MM.1S (cell line): ENCODE results near the gene PTPRD.
A peak's percentile ranks its signal among the peaks of the same experiment; 100 is the strongest.

ENCODE experiments used
- DNase-seq: peaks from one replicate; pipeline ENCODE4 v3.0.0-alpha.2; 2015
- H2AFZ ChIP-seq: fragments of 300-600 bp; sonication (generic); 2 replicates; pipeline ENCODE4 v1.6.0; 2016; ENCODE audit warnings: antibody characterized with exemption, low read length
- H3F3A ChIP-seq: fragments of 300-600 bp; sonication (generic); 2 replicates; pipeline ENCODE4 v1.6.1; 2016; ENCODE audit warnings: mild to moderate bottlenecking, antibody characterized with exemption, low read length, moderate library complexity, mixed read lengths; ENCODE audit not compliant: insufficient read depth
- H3K27ac ChIP-seq: fragments of 300-600 bp; sonication (generic); 2 replicates; pipeline ENCODE4 v1.5.1; 2016; ENCODE audit warnings: mild to moderate bottlenecking, low read length
- H3K27me3 ChIP-seq: fragments of 300-600 bp; sonication (generic); replicated peaks from 2 replicates; pipeline ENCODE4 v1.6.0; 2016; ENCODE audit warnings: low read length; ENCODE audit not compliant: insufficient read depth
- H3K36me3 ChIP-seq: fragments of 300-600 bp; sonication (generic); replicated peaks from 2 replicates; pipeline ENCODE4 v1.6.1; 2016; ENCODE audit warnings: mild to moderate bottlenecking, low read length, mixed read lengths; ENCODE audit not compliant: insufficient read depth
- H3K4me1 ChIP-seq: fragments of 300-600 bp; sonication (generic); 2 replicates; pipeline ENCODE4 v1.6.1; 2016; ENCODE audit warnings: low read length, mixed read lengths
- H3K4me2 ChIP-seq: fragments of 300-600 bp; sonication (generic); 2 replicates; pipeline ENCODE4 v1.6.0; 2016; ENCODE audit warnings: low read depth, low read length
- H3K4me3 ChIP-seq: fragments of 300-600 bp; sonication (generic); 2 replicates; pipeline ENCODE4 v1.5.1; 2016; ENCODE audit warnings: low read length, mixed read lengths
- H3K79me2 ChIP-seq: fragments of 300-600 bp; sonication (generic); 2 replicates; pipeline ENCODE4 v1.6.1; 2016; ENCODE audit warnings: mixed run types, low read length, mixed read lengths
- H3K9ac ChIP-seq: fragments of 300-600 bp; sonication (generic); 2 replicates; pipeline ENCODE4 v1.6.1; 2016; ENCODE audit warnings: low read length, mixed read lengths
- H3K9me2 ChIP-seq: fragments of 300-600 bp; sonication (generic); replicated peaks from 2 replicates; pipeline ENCODE4 v1.6.1; 2016; ENCODE audit warnings: mild to moderate bottlenecking, low read length, mixed read lengths; ENCODE audit not compliant: insufficient read depth
- H3K9me3 ChIP-seq: fragments of 300-600 bp; sonication (generic); replicated peaks from 2 replicates; pipeline ENCODE4 v1.6.1; 2016; ENCODE audit warnings: mild to moderate bottlenecking, low read length, mixed read lengths; ENCODE audit not compliant: insufficient read depth
- H4K20me1 ChIP-seq: fragments of 300-600 bp; sonication (generic); 2 replicates; pipeline ENCODE4 v1.6.1; 2016; ENCODE audit warnings: mild to moderate bottlenecking, low read length, moderate library complexity, mixed read lengths; ENCODE audit not compliant: insufficient read depth
- EZH2 ChIP-seq: fragments of 300-600 bp; sonication (generic); optimal IDR thresholded peaks from 2 replicates; pipeline ENCODE3; 2017; ENCODE audit warnings: low read depth, mild to moderate bottlenecking, antibody characterized with exemption, low read length, mixed read lengths
- EZH2phosphoT487 ChIP-seq: fragments of 300-600 bp; sonication (generic); IDR thresholded peaks from 2 replicates; pipeline ENCODE4 v1.6.1; 2018; ENCODE audit warnings: antibody characterized with exemption, low read length
- TF ChIP-seq, protein P1 (sequence below): fragments of 300-600 bp; sonication (generic); IDR thresholded peaks from 2 replicates; pipeline ENCODE4 v1.5.1; 2016; ENCODE audit warnings: antibody characterized with exemption, low read length, mixed read lengths

PTPRD gene

DNA sequence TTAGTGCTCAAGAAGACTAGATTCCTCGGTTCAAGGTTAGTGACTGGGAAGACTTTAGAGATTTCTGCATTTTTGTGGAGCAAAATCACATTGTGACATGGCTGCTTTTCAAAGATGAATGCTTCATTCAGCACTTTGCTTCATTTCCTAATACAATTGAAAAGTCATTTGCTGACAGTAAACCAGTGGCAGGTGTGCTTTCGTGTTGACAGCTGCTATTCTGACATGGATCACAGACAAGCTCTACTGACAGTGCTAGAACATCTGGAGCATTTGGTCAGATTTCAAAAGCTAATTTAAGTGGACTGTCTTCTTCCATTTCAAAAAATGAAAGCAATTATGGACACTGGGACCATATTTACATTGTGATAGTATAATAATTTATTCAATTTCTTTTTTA lies 1060.1 kb downstream of the PTPRD start:
- Histone ChIP-seq H3K4me2 (peak overlapping the region; percentile 7; the same call in 1 of the 2 replicates), H3K9me2 (no peaks in the 10 kb centered on the region), H3K9ac (no peak overlapping the region), H3K79me2 (no peaks in the 10 kb centered on the region), H3K4me1 (peaks cover 20% of the 10 kb centered on the region), H2AFZ (no peak overlapping the region; the same call in 1 of the 2 replicates), H4K20me1 (no peaks in the 10 kb centered on the region), H3K36me3 (no peaks in the 10 kb centered on the region), H3F3A (peaks cover 10% of the 10 kb centered on the region; the same call in 1 of the 2 replicates), H3K9me3 (no peaks in the 10 kb centered on the region), H3K27me3 (no peaks in the 10 kb centered on the region), H3K4me3 (no peak overlapping the region), H3K27ac (peak overlapping the region; percentile 50; the same call in 1 of the 2 replicates)
- peak; percentile 88 for DNase-seq
- no peak for TF ChIP-seq EZH2
- TF ChIP-seq, protein P1, sequence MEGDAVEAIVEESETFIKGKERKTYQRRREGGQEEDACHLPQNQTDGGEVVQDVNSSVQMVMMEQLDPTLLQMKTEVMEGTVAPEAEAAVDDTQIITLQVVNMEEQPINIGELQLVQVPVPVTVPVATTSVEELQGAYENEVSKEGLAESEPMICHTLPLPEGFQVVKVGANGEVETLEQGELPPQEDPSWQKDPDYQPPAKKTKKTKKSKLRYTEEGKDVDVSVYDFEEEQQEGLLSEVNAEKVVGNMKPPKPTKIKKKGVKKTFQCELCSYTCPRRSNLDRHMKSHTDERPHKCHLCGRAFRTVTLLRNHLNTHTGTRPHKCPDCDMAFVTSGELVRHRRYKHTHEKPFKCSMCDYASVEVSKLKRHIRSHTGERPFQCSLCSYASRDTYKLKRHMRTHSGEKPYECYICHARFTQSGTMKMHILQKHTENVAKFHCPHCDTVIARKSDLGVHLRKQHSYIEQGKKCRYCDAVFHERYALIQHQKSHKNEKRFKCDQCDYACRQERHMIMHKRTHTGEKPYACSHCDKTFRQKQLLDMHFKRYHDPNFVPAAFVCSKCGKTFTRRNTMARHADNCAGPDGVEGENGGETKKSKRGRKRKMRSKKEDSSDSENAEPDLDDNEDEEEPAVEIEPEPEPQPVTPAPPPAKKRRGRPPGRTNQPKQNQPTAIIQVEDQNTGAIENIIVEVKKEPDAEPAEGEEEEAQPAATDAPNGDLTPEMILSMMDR, result no peak
- TF ChIP-seq EZH2phosphoT487, result no peak

- Histone ChIP-seq H3K4me1 (no peaks in the 10 kb centered on the region), H3K9ac (no peak overlapping the region), H2AFZ (no peak overlapping the region), H3K27ac (no peak overlapping the region), H3F3A (no peaks in the 10 kb centered on the region), H3K36me3 (no peaks in the 10 kb centered on the region), H3K79me2 (no peaks in the 10 kb centered on the region), H3K4me2 (no peak overlapping the region), H3K27me3 (no peaks in the 10 kb centered on the region), H3K4me3 (no peak overlapping the region), H4K20me1 (no peaks in the 10 kb centered on the region), H3K9me3 (no peaks in the 10 kb centered on the region), H3K9me2 (no peaks in the 10 kb centered on the region)
- DNase-seq, result no peak
- TF ChIP-seq, protein P1, result no peak
- TF ChIP-seq EZH2 (no peak), EZH2phosphoT487 (no peak)
Measured at GRCh38 chr9:9538766-9539165, 1074.0 kb downstream of the PTPRD start.

- H3K9ac ChIP-seq, result no peak overlapping the region
Measured at GRCh38 chr9:9538356-9538755, 1074.4 kb downstream of the PTPRD start.

More at GRCh38 chr9:9538356-9538755, 1074.4 kb downstream of the PTPRD start:
- Histone ChIP-seq H4K20me1 (no peaks in the 10 kb centered on the region), H3K27ac (no peak overlapping the region), H3K36me3 (no peaks in the 10 kb centered on the region), H3K9me2 (no peaks in the 10 kb centered on the region), H3K79me2 (no peaks in the 10 kb centered on the region), H3K27me3 (no peaks in the 10 kb centered on the region), H3F3A (no peaks in the 10 kb centered on the region), H3K4me3 (no peak overlapping the region), H3K4me2 (no peak overlapping the region), H3K9me3 (no peaks in the 10 kb centered on the region), H2AFZ (no peak overlapping the region), H3K4me1 (no peaks in the 10 kb centered on the region)
- TF ChIP-seq EZH2phosphoT487, result no peak
- no peak for TF ChIP-seq EZH2
- TF ChIP-seq, protein P1, result no peak
- no peak for DNase-seq
